OCI-LY1 (cell line): ENCODE measurements around the gene ABLIM2.

Experiments
- CTCF ChIP-seq: fragments of 200-600 bp; sonication (generic), shearing (Covaris generic); IDR thresholded peaks from 2 replicates; pipeline ENCODE4 v1.5.1; 2017; ENCODE audit warnings: mild to moderate bottlenecking, antibody characterized with exemption, low read length, moderate library complexity, mixed read lengths
- EZH2 ChIP-seq: fragments of 200-600 bp; sonication (generic), shearing (Covaris generic); IDR thresholded peaks from 2 replicates; pipeline ENCODE4 v1.8.0; 2017; ENCODE audit warnings: borderline replicate concordance, mixed run types, mild to moderate bottlenecking, antibody characterized with exemption, low read length, moderate library complexity, mixed read lengths

DNA sequence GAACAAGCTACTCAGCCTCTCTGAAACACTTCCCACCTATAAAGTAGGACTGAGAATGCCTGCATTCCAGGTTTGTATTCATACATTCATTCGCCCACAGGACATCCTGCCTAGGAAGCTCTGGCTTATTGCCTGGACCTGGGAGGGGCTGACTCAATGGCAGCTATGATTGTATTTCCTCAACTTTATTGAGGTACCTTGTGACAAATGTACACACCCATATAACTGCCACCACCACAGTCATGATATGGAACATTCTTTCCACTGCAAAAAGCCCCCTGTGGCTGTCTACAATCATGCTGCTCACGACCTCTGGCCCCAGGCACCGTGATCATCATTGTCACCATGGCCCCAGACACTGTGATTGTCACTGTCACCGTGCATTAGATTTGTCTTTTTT is 68.3 kb downstream of the ABLIM2 start:
- TF ChIP-seq CTCF: no peak
- TF ChIP-seq EZH2: no peak
